WTC11 (cell line): ENCODE measurements around the gene SKOR2.
A peak's percentile ranks its signal among the peaks of the same experiment; 100 is the strongest.

Source experiments
- CBFB ChIP-seq: sonication (generic); formaldehyde crosslinking; IDR thresholded peaks from 2 replicates; pipeline ENCODE4 v1.8.1; 2022; ENCODE audit warnings: mild to moderate bottlenecking, low read depth, missing genetic modification reagents
- CREB1 ChIP-seq: sonication (generic); formaldehyde crosslinking; IDR thresholded peaks from 2 replicates; pipeline ENCODE4 v1.8.0; 2023; ENCODE audit warnings: mild to moderate bottlenecking, missing genetic modification reagents
- CTCF ChIP-seq: fragments of 200-600 bp; IDR thresholded peaks from 2 replicates; pipeline ENCODE4 v1.8.0; 2022; ENCODE audit warnings: antibody characterized with exemption
- ELF4 ChIP-seq: sonication (generic); formaldehyde crosslinking; IDR thresholded peaks from 2 replicates; pipeline ENCODE4 v1.8.1; 2022; ENCODE audit warnings: low read depth, mild to moderate bottlenecking, moderate library complexity, missing genetic modification reagents
- FOXJ3 ChIP-seq: sonication (generic); formaldehyde crosslinking; IDR thresholded peaks from 2 replicates; pipeline ENCODE4 v1.9.0; 2021; ENCODE audit warnings: missing genetic modification reagents, mild to moderate bottlenecking, borderline replicate concordance
- IRF1 ChIP-seq: sonication (generic); formaldehyde crosslinking; IDR thresholded peaks from 2 replicates; pipeline ENCODE4 v1.8.0; 2023; ENCODE audit warnings: missing genetic modification reagents
- IRF2 ChIP-seq: sonication (generic); formaldehyde crosslinking; IDR thresholded peaks from 2 replicates; pipeline ENCODE4 v1.8.0; 2022; ENCODE audit warnings: low read depth, missing genetic modification reagents, borderline replicate concordance
- SOX15 ChIP-seq: fragments of 250-450 bp; sonication (Bioruptor Pico); IDR thresholded peaks from 2 replicates; pipeline ENCODE4 v1.9.0; 2021; ENCODE audit warnings: mild to moderate bottlenecking
- TP53 ChIP-seq: sonication (generic); formaldehyde crosslinking; IDR thresholded peaks from 2 replicates; pipeline ENCODE4 v1.8.1; 2023; ENCODE audit warnings: mild to moderate bottlenecking, missing genetic modification reagents
- ZNF138 ChIP-seq: sonication (generic); formaldehyde crosslinking; conservative IDR thresholded peaks from 2 replicates; pipeline ENCODE4 v1.8.1; 2022; ENCODE audit warnings: mild to moderate bottlenecking, moderate library complexity, missing genetic modification reagents
- ZNF425 ChIP-seq: fragments of 250-450 bp; sonication (Bioruptor Pico); conservative IDR thresholded peaks from 2 replicates; pipeline ENCODE4 v1.9.0; 2021; ENCODE audit warnings: mild to moderate bottlenecking

- TF ChIP-seq CTCF (no peak), SOX15 (CRISPR knock-in tag) (no peak), IRF2 (CRISPR knock-in tag) (no peak), ZNF425 (CRISPR knock-in tag) (no peak), TP53 (CRISPR knock-in tag) (0 out of 2 replicates have a peak, but pooled peaks have one; percentile 60), CREB1 (no peak; the same call in 1 of the 2 replicates), ZNF138 (CRISPR knock-in tag) (no peak), ELF4 (CRISPR knock-in tag) (no peak), CBFB (CRISPR knock-in tag) (no peak), IRF1 (no peak), FOXJ3 (no peak)
These were observed 3.0 kb upstream of the SKOR2 start for GRCh38 chr18:47254341-47254939.
